LNCaP clone FGC (cell line): ENCODE measurements around the gene HPX.

Experiments used
- DNase-seq: peaks from one replicate; pipeline ENCODE4 v3.0.0-alpha.2; 2011; ENCODE audit warnings: low read depth
- H3K4me3 ChIP-seq: 2 replicates; pipeline ENCODE4 v1.5.1; 2011; ENCODE audit warnings: mild to moderate bottlenecking, low read depth, low read length, control low read depth
- CTCF ChIP-seq: IDR thresholded peaks from 2 replicates; pipeline ENCODE4 v1.5.1; 2012; ENCODE audit warnings: mild to moderate bottlenecking; ENCODE audit not compliant: control insufficient read depth, insufficient read depth; ENCODE audit errors: extremely low read depth

HPX gene

GRCh38 chr11:6415797-6416196, 25.0 kb downstream of the HPX start:
- no peak for DNase-seq
- TF ChIP-seq CTCF = no peak
- no peak overlapping the region for H3K4me3 ChIP-seq

- no peak for TF ChIP-seq CTCF
- no peak for DNase-seq
Measured at GRCh38 chr11:6414874-6415328, 25.9 kb downstream of the HPX start.

GRCh38 chr11:6413791-6414201, 27.0 kb downstream of the HPX start:
- DNase-seq = no peak
- no peak for TF ChIP-seq CTCF
- H3K4me3 ChIP-seq = no peak overlapping the region

More at GRCh38 chr11:6414874-6415328, 25.9 kb downstream of the HPX start:
- no peak overlapping the region for H3K4me3 ChIP-seq

- no peak for DNase-seq
- TF ChIP-seq CTCF = no peak
- no peak overlapping the region for H3K4me3 ChIP-seq
Measured at GRCh38 chr11:6411594-6412031, 29.2 kb downstream of the HPX start.

- H3K4me3 ChIP-seq = no peak overlapping the region
- DNase-seq = no peak
- no peak for TF ChIP-seq CTCF
Measured at GRCh38 chr11:6410695-6411430, 29.9 kb downstream of the HPX start.

GRCh38 chr11:6406370-6406769, 34.4 kb downstream of the HPX start:
- no peak overlapping the region for H3K4me3 ChIP-seq
- no peak for TF ChIP-seq CTCF
- no peak for DNase-seq

GRCh38 chr11:6405846-6406245, 34.9 kb downstream of the HPX start:
- TF ChIP-seq CTCF = no peak

More at GRCh38 chr11:6405846-6406245, 34.9 kb downstream of the HPX start:
- H3K4me3 ChIP-seq = no peak overlapping the region
- DNase-seq = no peak
